ENCODE results near the gene GPR82. TPM values are rescaled to one million over a fixed set of nuclear protein-coding genes. Genes with fewer than 3 reads are reported as not detected.
A peak's percentile ranks its signal among the peaks of the same experiment; 100 is the strongest.

Gene GPR82
- total RNA-seq, 2 experiments from 2014 or later: not detected

DNA sequence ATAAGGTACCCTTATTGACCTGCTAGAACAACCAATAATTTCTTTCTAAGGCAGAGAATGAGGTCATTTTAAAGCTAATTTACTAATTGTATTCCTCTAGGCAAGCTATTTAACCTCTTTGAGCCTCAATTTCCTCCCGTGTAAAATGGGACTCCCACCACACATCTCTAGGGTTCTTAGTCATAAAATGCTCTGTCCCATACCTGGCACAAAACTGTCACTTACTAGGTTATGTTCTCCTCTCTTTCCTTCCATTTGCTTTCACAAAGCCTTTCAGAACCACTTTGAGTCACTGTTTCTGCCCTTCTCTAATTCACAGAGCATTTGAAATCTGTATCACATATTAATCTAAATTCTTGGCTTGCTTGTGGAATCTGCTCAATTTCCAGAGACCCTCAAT is 2.4 kb upstream of the GPR82 start:
- Mint-ChIP-seq H3K36me3 (ENCODE audit: low read depth) (peaks cover 29% of the 10 kb centered on the region), H3K4me3 (no peak overlapping the region), H3K27me3 (ENCODE audit: low read depth) (no peaks in the 10 kb centered on the region), H3K9me3 (peaks cover 23% of the 10 kb centered on the region), H3K27ac (no peak overlapping the region), H3K4me1 (ENCODE audit: low read depth) (peaks cover 21% of the 10 kb centered on the region)
- intact Hi-C loops (cut with micrococcal nuclease): no loop called here
- CTCF ChIA-PET: no interaction called here
- DNase-seq: no peak

GRCh38 chrX:41722214-41722613 is 1.8 kb upstream of the GPR82 start:
- CTCF ChIA-PET: interaction anchor here (0.6 kb wide), 1 partner anchor 13 kb away, joined by 4 read pairs; no protein-coding TSS in a partner anchor
- Mint-ChIP-seq H3K4me1 (ENCODE audit: low read depth) (peaks cover 14% of the 10 kb centered on the region), H3K27me3 (ENCODE audit: low read depth) (no peaks in the 10 kb centered on the region), H3K36me3 (ENCODE audit: low read depth) (peaks cover 24% of the 10 kb centered on the region), H3K9me3 (peaks cover 17% of the 10 kb centered on the region), H3K27ac (no peak overlapping the region), H3K4me3 (no peak overlapping the region)
- DNase-seq: no peak
- intact Hi-C loops (cut with micrococcal nuclease): no loop called here

DNA sequence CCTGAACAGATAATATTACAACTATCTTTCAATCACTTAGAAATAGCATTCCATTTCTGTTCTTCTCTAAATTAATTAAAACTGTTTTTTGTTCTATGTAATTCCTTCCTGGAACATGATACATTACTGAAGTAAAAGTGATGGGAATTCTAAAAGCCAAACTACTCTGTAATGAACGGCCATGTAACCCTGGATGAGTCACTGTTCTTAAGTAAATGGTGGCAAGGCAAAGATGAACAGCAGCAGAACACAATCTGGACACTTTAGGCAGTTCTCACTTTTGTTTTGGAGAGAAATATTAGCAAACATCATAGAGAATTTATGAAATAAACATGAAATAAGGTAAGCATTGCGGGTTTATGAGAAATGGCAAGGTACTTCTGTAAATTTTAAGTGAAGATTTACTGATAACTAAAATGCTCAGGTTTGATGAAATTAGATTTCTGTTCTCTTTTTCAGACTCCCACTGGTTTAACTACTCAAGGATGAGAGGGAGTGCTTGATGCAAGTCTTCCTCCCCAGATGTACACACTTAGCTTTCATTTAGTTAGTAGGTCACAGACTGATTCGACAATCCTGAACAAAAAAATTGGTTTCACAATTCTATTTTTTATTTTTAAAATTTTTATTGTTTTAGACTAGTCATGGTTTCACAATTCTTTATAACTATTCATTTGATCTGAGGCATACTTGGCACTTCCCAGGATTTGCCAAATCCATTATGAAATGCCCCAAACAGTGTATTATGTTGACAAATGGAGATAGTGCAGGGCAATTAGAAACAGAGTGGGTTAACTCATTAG is 964 bp upstream of the GPR82 start:
- Mint-ChIP-seq H3K27ac (no peak overlapping the region), H3K27me3 (ENCODE audit: low read depth) (no peaks in the 10 kb centered on the region)

GRCh38 chrX:41728125-41728524 is 4.1 kb downstream of the GPR82 start:
- no peak for DNase-seq
- Mint-ChIP-seq H3K4me1 (ENCODE audit: low read depth) (no peaks in the 10 kb centered on the region), H3K27me3 (ENCODE audit: low read depth) (no peaks in the 10 kb centered on the region), H3K36me3 (ENCODE audit: low read depth) (no peaks in the 10 kb centered on the region), H3K27ac (no peak overlapping the region), H3K4me3 (no peak overlapping the region), H3K9me3 (no peaks in the 10 kb centered on the region)
- CTCF ChIA-PET: no interaction called here
- intact Hi-C loops (cut with micrococcal nuclease): no loop called here

More for the DNA sequence above, 964 bp upstream of the GPR82 start:
- intact Hi-C loops (cut with micrococcal nuclease): no loop called here
- no peak for DNase-seq
- H3K36me3 Mint-ChIP-seq (ENCODE audit: low read depth): peaks cover 23% of the 10 kb centered on the region
- H3K9me3 Mint-ChIP-seq: peaks cover 17% of the 10 kb centered on the region
- no peak overlapping the region for H3K4me3 Mint-ChIP-seq
- CTCF ChIA-PET: interaction anchor here (0.6 kb wide), 1 partner anchor 12 kb away, joined by 4 read pairs; no protein-coding TSS in a partner anchor
- H3K4me1 Mint-ChIP-seq (ENCODE audit: low read depth): peaks cover 14% of the 10 kb centered on the region

GRCh38 chrX:41730081-41730480 is 6.1 kb downstream of the GPR82 start:
- H3K27ac Mint-ChIP-seq: no peak overlapping the region
- no peaks in the 10 kb centered on the region for H3K27me3 Mint-ChIP-seq (ENCODE audit: low read depth)
- peaks cover 9% of the 10 kb centered on the region for H3K4me1 Mint-ChIP-seq (ENCODE audit: low read depth)
- no peak overlapping the region for H3K4me3 Mint-ChIP-seq
- H3K36me3 Mint-ChIP-seq (ENCODE audit: low read depth): no peaks in the 10 kb centered on the region
- no peaks in the 10 kb centered on the region for H3K9me3 Mint-ChIP-seq
- intact Hi-C loops (cut with micrococcal nuclease): loop anchor here (10.0 kb wide), 1 partner anchor 455 kb away; no protein-coding TSS in a partner anchor
- DNase-seq: no peak
- CTCF ChIA-PET: interaction anchor here (0.7 kb wide), 1 partner anchor 10 kb away, joined by 4 read pairs; no protein-coding TSS in a partner anchor

DNA sequence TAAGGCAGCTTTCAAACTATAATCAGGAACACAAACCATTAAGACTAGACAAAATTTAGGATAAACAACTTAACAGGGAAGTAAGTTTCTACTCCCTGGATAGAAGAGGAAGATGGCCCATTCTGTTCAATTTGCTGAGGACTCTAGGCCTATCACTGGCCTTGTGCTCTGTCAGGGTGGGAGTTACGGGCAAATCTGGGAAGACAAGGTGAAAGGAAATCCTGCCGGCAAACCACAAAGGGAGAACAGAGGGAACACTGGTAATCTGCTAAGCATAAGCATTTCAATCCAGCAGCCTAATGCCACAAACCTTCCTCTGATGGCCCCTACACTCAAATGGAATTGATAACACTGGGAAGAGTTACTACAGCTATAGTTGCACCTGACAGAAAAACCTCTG is 8.3 kb downstream of the GPR82 start:
- Mint-ChIP-seq H3K9me3 (no peaks in the 10 kb centered on the region), H3K4me1 (ENCODE audit: low read depth) (peaks cover 18% of the 10 kb centered on the region), H3K36me3 (ENCODE audit: low read depth) (peaks cover 2% of the 10 kb centered on the region), H3K27ac (no peak overlapping the region), H3K4me3 (no peak overlapping the region), H3K27me3 (ENCODE audit: low read depth) (no peaks in the 10 kb centered on the region)
- DNase-seq: no peak
- CTCF ChIA-PET: interaction anchor here (1.0 kb wide), 1 partner anchor 171 kb away, joined by 4 read pairs; no protein-coding TSS in a partner anchor
- intact Hi-C loops (cut with micrococcal nuclease): loop anchor here (10.0 kb wide), 1 partner anchor 457 kb away; no protein-coding TSS in a partner anchor

GRCh38 chrX:41733939-41734338 is 10.0 kb downstream of the GPR82 start:
- intact Hi-C loops (cut with micrococcal nuclease): loop anchor here (1.0 to 10.0 kb wide), 4 partner anchors 25 to 459 kb away; no protein-coding TSS in a partner anchor
- H3K27ac Mint-ChIP-seq: no peak overlapping the region
- no peaks in the 10 kb centered on the region for H3K27me3 Mint-ChIP-seq (ENCODE audit: low read depth)
- peaks cover 2% of the 10 kb centered on the region for H3K36me3 Mint-ChIP-seq (ENCODE audit: low read depth)
- DNase-seq: peak; percentile 13
- H3K4me1 Mint-ChIP-seq (ENCODE audit: low read depth): peaks cover 19% of the 10 kb centered on the region
- no peak overlapping the region for H3K4me3 Mint-ChIP-seq
- CTCF ChIA-PET: no interaction called here
- no peaks in the 10 kb centered on the region for H3K9me3 Mint-ChIP-seq

DNA sequence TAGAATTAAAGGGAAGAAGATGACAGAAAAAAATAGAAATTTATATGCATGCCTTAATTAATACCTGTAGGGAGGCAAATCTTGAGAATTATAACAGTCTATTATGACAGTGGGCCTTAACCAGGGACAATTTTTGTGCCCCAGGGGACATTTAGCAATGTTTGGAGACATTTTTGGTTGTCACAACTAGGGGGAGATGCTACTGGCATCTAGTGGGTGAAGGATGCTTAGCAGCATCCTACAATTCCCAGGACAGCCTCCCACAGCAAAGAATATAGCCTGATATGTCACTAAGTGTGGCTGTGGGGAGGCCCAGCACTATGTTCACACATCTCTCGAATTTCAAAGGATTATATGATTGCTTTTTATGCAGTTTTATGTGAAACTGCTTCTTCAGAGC is 10.5 kb downstream of the GPR82 start:
- intact Hi-C loops (cut with micrococcal nuclease): loop anchor here (1.0 to 10.0 kb wide), 4 partner anchors 25 to 460 kb away; no protein-coding TSS in a partner anchor
- Mint-ChIP-seq H3K4me3 (no peak overlapping the region), H3K27me3 (ENCODE audit: low read depth) (no peaks in the 10 kb centered on the region), H3K36me3 (ENCODE audit: low read depth) (peaks cover 2% of the 10 kb centered on the region), H3K27ac (peak overlapping the region; percentile 26), H3K4me1 (ENCODE audit: low read depth) (peaks cover 19% of the 10 kb centered on the region), H3K9me3 (no peaks in the 10 kb centered on the region)
- peak; percentile 12 for DNase-seq
- CTCF ChIA-PET: no interaction called here

GRCh38 chrX:41737065-41737464 is 13.1 kb downstream of the GPR82 start:
- CTCF ChIA-PET: no interaction called here
- intact Hi-C loops (cut with micrococcal nuclease): loop anchor here (10.0 kb wide), 1 partner anchor 462 kb away; no protein-coding TSS in a partner anchor
- Mint-ChIP-seq H3K9me3 (no peaks in the 10 kb centered on the region), H3K4me1 (ENCODE audit: low read depth) (peaks cover 19% of the 10 kb centered on the region), H3K27ac (no peak overlapping the region), H3K4me3 (no peak overlapping the region), H3K36me3 (ENCODE audit: low read depth) (peaks cover 2% of the 10 kb centered on the region), H3K27me3 (ENCODE audit: low read depth) (no peaks in the 10 kb centered on the region)
- DNase-seq: peak; percentile 60

DNA sequence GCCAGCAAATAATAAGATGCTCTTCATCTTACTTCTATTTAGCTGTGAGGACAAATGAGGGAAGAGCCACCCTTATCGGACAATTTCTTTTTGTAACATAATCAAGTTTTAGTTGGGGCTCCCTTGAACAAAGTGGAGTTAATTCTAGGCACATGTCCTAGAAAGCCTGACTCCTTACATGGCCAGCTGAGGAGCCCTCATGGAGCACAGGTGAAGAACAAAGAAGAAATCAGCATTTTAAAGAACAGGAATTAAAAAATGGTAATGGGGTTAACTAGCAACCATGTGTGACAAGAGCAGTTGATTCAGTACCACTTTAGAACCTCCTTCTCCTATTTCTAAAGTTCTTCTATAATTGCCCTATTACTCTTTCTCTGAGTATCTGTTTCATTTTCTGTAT is 15.9 kb downstream of the GPR82 start:
- H3K27me3 Mint-ChIP-seq (ENCODE audit: low read depth): no peaks in the 10 kb centered on the region
- H3K36me3 Mint-ChIP-seq (ENCODE audit: low read depth): peaks cover 6% of the 10 kb centered on the region
- no peak overlapping the region for H3K27ac Mint-ChIP-seq
- CTCF ChIA-PET: interaction anchor here (0.5 kb wide), 1 partner anchor 10 kb away, joined by 4 read pairs; no protein-coding TSS in a partner anchor
- DNase-seq: no peak
- no peaks in the 10 kb centered on the region for H3K9me3 Mint-ChIP-seq
- intact Hi-C loops (cut with micrococcal nuclease): loop anchor here (10.0 kb wide), 1 partner anchor 465 kb away; no protein-coding TSS in a partner anchor
- H3K4me1 Mint-ChIP-seq (ENCODE audit: low read depth): peaks cover 10% of the 10 kb centered on the region
- no peak overlapping the region for H3K4me3 Mint-ChIP-seq

- no peaks in the 10 kb centered on the region for H3K27me3 Mint-ChIP-seq (ENCODE audit: low read depth)
- no peak overlapping the region for H3K27ac Mint-ChIP-seq
- DNase-seq: no peak
- no peak overlapping the region for H3K4me3 Mint-ChIP-seq
- intact Hi-C loops (cut with micrococcal nuclease): no loop called here
- H3K4me1 Mint-ChIP-seq (ENCODE audit: low read depth): no peaks in the 10 kb centered on the region
- no peaks in the 10 kb centered on the region for H3K36me3 Mint-ChIP-seq (ENCODE audit: low read depth)
- CTCF ChIA-PET: no interaction called here
- H3K9me3 Mint-ChIP-seq: no peaks in the 10 kb centered on the region
Measured at GRCh38 chrX:41750716-41751115, 26.7 kb downstream of the GPR82 start.

GRCh38 chrX:41758401-41758800 is 34.4 kb downstream of the GPR82 start:
- H3K36me3 Mint-ChIP-seq (ENCODE audit: low read depth): no peaks in the 10 kb centered on the region
- no peaks in the 10 kb centered on the region for H3K27me3 Mint-ChIP-seq (ENCODE audit: low read depth)
- H3K27ac Mint-ChIP-seq: no peak overlapping the region
- no peaks in the 10 kb centered on the region for H3K9me3 Mint-ChIP-seq
- intact Hi-C loops (cut with micrococcal nuclease): no loop called here
- no peaks in the 10 kb centered on the region for H3K4me1 Mint-ChIP-seq (ENCODE audit: low read depth)
- no peak for DNase-seq
- CTCF ChIA-PET: interaction anchor here (0.7 kb wide), 1 partner anchor 201 kb away, joined by 3 read pairs; no protein-coding TSS in a partner anchor
- H3K4me3 Mint-ChIP-seq: no peak overlapping the region
